ENCODE results near the gene PLXNA2.

DNA sequence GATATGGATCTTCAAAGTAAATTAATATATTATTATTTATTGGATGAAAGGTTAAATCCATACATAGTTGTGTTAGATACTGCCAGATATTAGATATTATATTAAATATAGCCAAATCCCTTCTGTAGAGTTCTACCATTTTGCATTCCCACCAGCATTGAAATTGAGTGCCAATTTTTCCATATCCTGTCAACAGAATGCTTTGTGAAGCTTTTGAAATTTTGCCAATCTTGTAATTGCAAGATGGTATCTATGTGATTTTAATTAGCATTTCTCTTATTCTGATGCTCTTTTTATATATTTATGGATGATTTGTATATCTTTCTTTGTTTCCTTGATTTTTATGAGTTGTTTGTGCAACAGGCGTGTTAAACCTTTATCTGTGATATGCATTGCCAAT, 266.3 kb downstream of the PLXNA2 start:
- TF ChIP-seq, protein P1, sequence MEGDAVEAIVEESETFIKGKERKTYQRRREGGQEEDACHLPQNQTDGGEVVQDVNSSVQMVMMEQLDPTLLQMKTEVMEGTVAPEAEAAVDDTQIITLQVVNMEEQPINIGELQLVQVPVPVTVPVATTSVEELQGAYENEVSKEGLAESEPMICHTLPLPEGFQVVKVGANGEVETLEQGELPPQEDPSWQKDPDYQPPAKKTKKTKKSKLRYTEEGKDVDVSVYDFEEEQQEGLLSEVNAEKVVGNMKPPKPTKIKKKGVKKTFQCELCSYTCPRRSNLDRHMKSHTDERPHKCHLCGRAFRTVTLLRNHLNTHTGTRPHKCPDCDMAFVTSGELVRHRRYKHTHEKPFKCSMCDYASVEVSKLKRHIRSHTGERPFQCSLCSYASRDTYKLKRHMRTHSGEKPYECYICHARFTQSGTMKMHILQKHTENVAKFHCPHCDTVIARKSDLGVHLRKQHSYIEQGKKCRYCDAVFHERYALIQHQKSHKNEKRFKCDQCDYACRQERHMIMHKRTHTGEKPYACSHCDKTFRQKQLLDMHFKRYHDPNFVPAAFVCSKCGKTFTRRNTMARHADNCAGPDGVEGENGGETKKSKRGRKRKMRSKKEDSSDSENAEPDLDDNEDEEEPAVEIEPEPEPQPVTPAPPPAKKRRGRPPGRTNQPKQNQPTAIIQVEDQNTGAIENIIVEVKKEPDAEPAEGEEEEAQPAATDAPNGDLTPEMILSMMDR (IDR thresholded peaks at IDR 0.05) = no peak
- no peak for TF ChIP-seq POLR2A (IDR thresholded peaks at IDR 0.05)

Data from body of pancreas (tissue), 4 donors.